ENCODE data around the gene PROX2.

DNA sequence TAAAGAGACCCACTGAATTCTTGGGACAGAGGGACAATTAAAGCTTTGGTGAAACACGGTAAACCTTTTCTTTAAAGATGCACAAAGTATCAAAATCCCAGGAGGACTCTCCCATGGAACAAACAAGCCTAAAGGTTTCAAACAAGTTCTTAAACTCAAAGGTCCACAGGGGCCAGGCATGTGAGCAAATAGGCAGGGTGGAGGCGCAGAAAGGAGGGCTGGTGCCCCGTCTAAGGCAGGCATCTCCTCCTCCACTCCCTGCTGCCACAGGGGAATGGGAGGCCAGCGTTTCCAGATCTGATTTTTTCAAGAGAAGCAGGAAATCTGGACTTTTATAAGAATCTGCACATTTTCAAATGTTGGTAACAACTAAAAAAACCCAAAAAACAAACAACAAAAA lies 39.5 kb upstream of the PROX2 start:
- TF ChIP-seq POLR2AphosphoS5 (IDR thresholded peaks at IDR 0.05; ENCODE audit: low read depth, low read length) (no peak), POLR2A (IDR thresholded peaks at IDR 0.05; ENCODE audit: low read depth, low read length) (no peak), TAF1 (IDR thresholded peaks at IDR 0.05; ENCODE audit: borderline replicate concordance, low read depth, low read length) (no peak)
